Measurements from ENCODE around the gene CRABP2.

DNA sequence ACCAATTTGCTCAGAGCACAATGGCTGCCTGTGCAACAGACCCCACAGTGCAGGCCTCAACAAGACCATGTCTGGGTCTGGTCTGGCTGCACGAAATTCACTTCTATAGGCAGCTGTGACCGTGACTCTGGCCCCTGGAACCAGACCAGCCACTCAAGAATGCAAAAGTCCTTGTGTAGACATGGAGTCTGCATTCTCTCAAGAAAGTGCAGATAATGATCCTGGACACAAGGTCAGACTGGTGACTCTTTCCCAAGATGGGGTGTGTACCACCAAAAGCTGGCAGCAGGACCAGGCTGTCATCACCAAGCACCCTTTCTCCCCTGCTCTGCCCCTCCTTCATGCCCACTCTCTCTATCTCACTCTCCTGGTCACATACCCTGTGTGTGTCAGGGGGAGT is 15.7 kb upstream of the CRABP2 start:
- TF ChIP-seq, protein P1, sequence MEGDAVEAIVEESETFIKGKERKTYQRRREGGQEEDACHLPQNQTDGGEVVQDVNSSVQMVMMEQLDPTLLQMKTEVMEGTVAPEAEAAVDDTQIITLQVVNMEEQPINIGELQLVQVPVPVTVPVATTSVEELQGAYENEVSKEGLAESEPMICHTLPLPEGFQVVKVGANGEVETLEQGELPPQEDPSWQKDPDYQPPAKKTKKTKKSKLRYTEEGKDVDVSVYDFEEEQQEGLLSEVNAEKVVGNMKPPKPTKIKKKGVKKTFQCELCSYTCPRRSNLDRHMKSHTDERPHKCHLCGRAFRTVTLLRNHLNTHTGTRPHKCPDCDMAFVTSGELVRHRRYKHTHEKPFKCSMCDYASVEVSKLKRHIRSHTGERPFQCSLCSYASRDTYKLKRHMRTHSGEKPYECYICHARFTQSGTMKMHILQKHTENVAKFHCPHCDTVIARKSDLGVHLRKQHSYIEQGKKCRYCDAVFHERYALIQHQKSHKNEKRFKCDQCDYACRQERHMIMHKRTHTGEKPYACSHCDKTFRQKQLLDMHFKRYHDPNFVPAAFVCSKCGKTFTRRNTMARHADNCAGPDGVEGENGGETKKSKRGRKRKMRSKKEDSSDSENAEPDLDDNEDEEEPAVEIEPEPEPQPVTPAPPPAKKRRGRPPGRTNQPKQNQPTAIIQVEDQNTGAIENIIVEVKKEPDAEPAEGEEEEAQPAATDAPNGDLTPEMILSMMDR (IDR thresholded peaks at IDR 0.05; ENCODE audit: low read depth, low read length) = no peak
- no peak for TF ChIP-seq EZH2phosphoT487 (IDR thresholded peaks at IDR 0.05; ENCODE audit: low read depth)
